GM18498 (cell line): Measurements from ENCODE around the gene CIZ1.

Experiments
- ATAC-seq: cut with Tn5 transposase; IDR thresholded peaks from one replicate; pipeline ENCODE4 v1.9.1; 2021; ENCODE audit warnings: mild to moderate bottlenecking, moderate library complexity; ENCODE audit not compliant: unreplicated experiment

Gene CIZ1

DNA sequence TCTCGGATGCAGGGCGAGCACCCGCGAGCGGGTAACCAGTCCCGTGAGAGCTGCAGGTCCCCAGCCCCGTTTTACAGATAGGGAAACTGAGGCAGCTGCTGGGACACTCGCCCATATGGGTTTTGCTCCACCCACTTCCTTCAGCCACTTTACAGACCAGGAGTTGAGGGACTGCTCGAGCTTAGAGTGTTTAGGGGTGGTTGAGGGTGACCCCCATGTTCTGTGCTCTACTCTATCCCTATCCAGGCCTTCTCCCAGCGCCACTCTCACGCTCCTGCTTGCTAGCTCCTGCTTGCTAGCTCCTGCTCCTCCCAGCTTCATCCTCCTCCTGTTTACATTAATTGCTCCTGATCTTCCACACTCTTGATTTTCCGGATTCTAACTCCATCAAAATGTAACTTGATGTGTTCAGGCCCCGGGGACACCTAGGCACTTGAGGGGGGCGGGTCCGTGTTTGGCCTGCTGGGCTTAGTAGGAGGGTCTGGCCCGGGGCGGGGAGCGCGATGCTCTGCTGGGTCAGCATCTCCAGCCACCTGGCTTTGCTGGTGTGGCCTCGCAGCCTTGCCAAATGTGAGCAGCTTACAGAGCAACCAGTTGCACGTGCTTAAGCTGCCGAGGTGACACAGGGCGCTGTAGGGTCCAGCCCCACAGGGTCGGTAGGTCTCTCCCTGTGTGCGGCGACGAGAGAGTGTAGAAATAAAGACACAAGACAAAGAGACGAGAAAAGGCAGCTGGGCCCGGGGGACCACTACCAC lies 62.4 kb downstream of the CIZ1 start:
- ATAC-seq: no peak

DNA sequence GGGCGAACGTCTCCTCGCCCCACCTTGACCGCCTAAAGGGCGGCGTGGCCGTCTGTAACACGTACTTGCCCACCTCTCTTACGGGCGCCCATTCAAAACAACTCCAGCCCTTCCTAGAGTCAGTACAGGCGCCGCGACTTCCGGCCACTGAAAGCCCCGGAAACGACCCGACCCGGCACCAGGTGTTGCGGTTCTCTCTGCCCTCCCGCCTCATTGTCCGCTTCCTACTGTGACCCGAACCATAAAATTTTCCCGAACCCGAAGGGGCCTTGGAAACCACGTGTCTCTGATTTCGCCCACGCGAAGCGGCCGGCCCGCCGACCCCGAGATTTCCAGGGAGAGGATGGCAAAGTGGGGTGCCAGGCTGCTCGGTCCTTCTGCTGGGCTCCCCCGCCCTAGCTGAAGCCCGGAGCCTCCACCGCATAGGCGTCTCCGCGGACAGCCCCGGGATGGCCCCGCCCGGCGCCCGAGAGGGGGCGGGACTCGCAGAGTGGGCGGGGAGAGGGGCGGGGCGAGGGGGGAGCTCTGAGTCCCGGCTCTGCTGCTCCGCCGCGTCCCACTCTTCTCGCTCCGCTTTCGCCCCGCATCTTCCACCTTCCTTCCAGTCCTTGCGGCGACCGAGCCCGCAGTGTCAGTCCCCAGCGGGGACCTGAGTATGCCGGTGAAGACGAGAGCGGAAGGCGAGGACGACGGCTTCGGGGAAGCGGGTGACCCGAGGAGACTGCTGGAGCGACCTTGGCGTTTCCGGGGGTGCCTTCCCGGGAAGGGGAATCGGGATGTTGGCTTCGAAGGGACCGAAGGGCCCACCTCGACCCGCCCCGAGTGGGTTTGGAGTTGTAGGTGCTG lies 63.2 kb downstream of the CIZ1 start:
- ATAC-seq: peak; percentile 73

DNA sequence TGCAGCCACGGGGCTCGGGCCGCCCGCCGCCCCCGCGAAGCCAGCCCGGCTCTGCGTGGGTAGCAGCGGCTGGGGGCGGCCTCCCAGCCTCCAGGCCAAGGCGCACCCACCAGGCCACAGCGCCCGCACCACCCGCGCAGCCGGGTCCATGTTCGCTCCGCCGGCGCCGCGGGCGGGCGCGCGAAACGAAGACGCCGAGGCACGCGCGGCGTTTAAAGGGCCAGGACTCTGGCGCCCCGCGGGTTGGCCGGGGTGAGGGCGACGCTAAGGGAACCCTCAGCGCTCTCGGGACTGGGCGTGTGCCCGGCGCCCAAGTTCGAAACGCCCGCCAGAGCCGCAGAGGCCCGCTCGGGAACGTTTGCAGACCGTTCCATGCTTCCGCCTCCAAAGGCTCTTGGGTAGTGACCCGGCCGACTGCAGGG lies 63.8 kb downstream of the CIZ1 start, which contains the start of gene PTGES2:
Gene PTGES2 (minus strand): TSS at position 162 of the 422 bp plus-strand sequence. CDS start 12 bp downstream, at position 150.
- peak; percentile 70 for ATAC-seq

DNA sequence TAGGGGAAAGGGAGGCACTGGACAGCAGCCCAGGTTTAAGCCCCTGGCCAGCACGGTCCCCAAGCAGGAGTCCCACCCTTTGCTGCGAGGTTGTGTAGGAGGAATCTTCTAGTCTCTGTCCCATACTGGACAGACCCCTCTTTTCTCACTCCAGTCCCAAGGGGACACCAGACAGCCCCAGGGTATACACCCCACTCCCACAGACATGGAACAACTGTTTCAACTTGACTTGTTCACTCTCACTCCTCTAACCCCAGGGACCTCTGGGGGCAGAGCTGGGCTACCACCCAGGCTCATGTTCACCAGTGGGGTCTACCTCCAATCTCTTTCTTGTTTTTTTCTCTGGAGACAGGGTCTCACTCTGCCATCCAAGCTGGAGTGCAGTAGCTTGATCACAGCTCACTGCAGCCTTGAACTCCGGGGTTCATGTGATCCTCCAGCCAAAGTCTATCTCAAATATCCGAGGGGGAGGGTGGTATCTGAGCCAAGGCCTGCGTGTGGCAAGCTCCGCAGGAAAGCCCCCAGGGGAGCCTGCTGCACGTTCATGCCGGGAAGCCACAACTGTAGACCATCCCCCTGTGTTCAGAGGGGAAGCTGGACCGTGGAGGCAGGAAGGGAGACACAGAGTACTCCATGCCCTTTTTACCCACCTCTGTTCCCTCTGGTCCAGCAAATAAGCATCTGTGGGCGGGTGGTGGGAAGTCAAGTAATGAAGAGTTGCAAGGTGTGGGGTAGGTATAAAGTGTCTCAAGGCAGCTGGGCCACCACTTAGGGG lies 65.6 kb downstream of the CIZ1 start:
- ATAC-seq: no peak

DNA sequence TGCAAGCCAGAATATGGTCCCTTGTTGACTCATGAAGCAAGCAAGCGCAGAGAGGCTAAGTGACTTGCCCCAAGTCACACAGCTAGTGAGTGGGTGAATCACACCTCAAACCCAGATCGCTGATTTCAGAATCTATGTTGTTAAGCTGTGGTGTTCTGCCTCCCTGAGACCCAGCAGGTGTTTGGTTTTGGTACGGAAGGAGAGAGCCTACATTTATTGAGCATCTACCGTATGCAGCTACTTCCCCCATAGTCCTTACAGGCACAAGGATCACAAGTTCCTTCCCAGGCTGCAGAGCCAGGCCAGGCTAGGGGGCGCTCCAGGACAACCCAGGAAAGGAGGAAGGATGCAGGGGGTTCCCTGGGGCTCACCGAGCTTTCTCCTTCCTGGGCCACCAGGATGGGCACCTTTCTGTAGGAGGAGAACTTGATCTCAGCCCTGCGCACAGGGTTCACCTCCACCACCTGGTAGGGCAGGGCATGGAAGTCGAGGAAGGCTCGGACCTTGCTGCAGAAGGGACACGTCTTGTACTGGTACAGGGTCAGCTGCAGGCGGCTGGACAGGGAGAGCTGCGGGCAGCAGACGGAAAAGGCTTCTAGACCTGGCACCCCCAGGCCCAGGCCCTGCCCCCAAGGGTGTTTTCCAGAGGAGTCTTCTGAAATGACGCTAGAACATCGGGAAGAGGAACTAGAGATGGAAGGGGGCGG lies 66.3 kb downstream of the CIZ1 start:
- no peak for ATAC-seq

DNA sequence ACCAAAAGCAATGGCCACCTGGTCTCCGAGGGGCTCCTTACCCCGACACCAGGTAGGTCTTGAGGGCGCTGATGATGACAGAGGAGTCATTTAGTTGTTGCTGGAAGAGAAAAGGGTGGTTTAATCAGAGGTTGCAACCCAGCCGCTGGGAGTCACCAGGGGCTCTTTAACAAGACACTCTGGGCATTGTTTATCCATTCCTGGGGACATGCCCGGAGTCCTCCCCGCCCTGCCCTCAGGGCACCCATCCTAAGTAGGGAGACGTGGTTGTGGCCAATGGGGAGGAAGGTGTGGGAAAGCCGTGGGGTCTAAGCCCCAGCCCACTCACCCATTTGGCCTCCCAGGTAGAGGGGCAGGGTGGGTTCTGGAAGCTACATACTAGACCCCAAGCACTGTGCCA lies 66.9 kb downstream of the CIZ1 start:
- ATAC-seq: no peak

DNA sequence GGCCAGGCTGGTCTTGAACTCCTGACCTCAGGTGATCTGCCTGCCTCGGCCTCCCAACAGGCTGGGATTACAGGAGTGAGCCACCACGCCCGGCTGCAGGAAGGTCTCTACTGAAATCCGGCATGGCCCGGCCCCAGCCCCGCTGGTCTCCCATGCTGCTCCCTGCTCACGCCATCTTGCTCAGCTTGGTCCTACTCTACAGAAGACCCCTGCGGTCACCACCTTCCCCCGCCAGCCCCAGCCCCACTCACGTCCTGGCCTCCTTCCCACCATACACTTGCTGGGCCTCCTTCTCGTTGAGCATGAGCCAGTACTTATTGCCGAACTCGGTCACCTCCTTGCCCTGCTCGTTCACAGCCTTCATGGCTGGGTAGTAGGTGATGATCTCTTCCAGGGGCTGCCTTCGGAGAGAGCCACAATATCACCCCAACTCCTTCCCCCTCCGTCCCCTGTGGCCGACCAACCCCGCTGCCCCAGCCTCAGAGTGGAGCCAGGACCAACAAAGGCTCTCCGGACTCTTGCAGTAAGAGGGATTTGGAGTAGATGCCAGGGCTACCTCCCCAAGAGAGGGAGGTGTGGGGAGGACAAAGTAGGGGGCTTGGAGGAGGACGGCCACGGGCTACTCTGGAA lies 67.8 kb downstream of the CIZ1 start:
- no peak for ATAC-seq

DNA sequence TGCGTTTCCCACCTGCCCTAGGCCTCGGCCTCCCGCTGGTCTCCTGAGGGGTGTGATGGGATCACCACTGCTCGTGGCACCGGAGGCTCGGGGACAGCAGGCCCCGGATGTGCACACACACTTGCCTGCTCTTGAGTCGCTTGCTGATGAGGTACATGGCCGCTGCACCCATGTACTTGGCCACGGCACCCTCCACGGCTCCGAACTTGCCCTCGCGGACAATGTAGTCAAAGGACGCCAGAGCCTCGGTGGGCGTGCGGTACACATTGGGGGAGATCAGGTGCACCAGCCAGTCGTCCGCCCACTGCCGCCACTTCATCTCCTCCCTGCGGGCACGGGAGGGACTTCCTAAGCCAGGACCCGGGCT lies 68.6 kb downstream of the CIZ1 start:
- ATAC-seq: no peak

DNA sequence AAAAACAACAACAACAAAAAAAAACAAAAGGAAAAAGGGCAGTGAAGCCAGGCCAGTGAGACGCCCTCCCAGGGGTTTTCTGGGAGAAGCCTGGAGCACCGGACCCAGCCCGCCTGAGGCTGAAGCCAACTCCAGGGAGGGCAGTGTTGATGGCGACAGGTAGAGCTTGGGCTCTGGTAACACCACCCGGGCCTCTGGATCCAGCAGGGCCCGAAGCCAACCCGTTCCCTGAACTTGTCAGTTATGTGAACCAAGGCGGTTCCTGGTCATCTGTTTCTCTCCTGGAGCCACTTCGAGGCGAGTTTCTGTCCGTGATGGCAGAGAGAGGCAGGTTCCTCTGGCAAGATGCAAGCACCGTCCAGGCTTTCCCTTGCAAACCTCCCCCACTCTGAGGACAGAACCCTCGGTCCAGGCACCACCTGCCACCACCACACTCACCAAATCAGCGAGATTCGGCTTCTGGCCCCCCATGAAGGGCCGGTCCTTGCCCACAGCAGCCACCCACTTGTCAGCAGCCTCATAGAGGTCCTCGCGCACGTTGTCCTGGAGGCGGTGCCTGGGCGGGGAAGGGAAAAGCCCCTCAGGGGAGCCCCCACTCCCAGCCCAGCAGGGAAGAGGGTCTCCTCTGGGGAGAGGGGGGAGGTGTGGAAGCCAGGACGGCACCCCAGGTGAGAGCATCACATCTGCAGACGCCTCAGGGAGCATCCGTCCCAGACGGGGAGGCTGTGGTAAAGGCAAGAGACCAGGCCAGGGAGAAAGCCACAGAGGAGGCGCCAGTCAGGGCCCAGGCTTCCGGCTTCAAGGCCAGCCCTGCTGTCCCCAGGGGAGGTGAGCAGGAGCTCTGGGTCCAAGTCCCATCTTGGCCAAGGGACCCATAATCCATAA lies 69.2 kb downstream of the CIZ1 start:
- no peak for ATAC-seq

DNA sequence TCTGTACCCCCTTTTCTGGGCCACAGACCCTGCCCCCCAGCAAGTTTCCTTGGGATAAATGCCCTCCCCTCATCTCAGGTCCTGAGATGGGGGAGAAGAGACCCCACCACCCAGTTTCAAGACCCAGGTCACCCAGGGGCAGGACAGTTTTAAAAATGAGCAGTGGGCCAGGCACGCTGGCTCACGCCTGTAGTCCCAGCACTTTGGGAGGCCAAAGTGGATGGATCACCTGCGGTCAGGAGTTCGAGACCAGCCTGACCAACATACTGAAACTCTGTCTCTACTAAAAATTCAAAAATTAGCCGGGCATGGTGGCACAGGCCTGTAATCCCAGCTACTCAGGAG lies 69.9 kb downstream of the CIZ1 start:
- no peak for ATAC-seq

DNA sequence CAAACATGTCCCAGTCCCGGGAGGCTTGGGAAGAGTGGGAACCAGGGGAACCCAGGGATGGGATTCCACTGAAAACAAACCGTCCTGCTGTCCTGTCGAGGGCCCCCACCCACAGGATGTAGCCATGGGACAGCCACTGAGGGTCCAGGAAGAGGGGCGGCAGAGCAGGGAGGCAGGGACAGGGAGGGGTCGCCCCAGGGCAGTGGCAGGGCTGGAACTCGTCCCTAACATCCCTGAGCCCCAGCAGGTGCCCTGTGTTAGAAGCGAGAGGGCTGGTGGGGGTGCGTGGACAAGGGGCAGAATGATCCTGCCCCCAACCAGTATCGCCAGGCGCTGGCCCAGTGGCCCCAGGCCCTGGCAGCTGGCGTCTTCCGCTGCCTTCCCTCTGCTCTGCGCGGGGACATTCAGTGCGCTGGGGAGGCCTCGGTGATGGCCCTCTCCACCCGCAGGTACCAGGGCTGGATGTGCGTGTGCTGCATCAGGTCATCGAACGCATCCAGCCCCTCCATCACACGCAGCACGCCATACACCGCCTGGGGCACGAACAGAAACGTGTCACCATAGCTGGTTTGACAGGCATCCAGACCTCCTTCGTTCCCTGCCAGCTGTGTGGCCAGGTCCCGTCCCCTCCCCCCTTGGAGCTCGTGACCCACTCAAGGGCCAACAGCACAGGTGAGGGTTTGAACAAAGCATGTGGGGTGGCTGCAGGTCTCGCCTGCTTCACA lies 70.5 kb downstream of the CIZ1 start:
- no peak for ATAC-seq

DNA sequence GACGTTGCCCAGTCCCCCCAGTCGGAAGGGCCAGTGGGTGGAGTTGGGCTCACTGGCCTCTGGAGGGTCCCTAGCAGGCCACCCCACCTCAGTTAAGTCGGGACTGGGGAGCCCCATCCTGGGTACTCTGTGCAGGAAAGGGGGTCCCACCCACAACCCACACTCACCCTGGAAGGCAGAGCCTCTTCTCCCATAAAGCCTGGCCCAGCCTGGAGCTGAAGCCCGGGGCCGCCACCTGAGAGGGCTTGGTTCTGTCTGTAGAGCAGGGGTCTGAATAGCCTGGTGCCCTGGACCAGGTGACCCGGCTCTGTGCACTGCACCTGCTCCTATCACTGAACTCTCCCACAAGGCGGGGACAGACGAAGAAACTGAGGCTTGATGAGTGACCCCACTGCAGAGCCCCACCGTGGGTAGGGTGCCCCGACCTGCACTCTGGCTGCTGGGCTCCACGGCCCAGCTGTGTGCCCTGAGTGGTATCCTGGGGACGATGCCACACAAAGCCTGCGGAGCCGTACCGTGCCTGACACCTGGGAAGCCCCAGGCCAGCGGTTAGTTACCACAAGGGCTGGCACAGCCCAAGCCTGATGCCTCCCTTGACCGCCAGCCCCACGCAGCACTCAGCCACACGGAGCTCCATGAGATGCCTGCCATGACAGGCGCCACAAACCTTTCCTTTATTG lies 71.2 kb downstream of the CIZ1 start:
- ATAC-seq: no peak

DNA sequence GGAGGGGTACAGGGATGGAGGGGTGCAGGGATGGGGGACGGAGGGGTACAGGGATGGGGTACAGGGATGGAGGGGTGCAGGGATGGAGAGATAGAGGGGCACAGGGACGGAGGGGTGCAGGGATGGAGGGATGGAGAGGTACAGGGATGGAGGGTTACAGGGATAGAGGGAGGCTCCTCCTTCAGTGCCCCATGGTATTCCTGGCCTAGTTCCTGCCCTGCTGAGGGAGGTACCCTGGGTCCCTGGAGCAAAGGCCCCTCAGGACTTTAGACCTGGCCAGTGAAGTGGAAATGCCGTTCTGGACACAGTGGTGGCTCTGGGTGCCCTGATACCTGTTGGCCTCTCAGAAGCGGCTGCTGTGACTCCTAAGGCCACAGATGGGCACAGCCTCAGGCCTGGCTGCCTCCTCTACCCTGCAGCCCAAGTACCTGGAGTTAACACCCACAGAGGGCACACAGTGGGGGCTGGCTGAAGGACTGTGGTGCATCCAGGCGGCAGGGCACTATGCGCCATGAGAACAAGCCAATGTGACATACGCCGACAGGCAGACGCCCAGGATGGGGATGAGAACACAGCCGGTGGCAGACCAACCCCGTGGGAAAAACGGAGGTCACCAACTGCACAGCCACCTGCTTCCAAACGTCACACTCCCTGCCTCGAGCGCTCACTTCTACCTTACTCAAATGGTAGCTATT lies 72.3 kb downstream of the CIZ1 start:
- no peak for ATAC-seq

DNA sequence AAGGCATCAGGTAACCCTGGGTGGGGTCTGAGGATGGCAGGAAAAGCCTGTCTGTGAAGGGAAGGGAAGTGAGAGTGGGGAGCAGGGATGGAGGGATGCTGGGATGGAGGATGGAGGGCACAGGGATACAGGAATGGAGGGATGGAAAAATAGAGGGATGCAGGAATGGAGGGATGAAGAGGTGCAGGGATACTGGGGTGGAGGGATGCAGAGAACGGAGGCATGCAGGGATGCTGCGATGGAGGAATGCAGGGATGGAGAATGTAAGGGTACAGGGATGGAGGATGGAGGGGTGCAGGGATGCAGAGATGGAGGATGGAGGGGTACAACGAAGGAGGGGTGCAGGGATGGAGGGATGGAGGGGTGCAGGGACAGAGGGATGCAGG lies 72.9 kb downstream of the CIZ1 start:
- ATAC-seq: no peak

DNA sequence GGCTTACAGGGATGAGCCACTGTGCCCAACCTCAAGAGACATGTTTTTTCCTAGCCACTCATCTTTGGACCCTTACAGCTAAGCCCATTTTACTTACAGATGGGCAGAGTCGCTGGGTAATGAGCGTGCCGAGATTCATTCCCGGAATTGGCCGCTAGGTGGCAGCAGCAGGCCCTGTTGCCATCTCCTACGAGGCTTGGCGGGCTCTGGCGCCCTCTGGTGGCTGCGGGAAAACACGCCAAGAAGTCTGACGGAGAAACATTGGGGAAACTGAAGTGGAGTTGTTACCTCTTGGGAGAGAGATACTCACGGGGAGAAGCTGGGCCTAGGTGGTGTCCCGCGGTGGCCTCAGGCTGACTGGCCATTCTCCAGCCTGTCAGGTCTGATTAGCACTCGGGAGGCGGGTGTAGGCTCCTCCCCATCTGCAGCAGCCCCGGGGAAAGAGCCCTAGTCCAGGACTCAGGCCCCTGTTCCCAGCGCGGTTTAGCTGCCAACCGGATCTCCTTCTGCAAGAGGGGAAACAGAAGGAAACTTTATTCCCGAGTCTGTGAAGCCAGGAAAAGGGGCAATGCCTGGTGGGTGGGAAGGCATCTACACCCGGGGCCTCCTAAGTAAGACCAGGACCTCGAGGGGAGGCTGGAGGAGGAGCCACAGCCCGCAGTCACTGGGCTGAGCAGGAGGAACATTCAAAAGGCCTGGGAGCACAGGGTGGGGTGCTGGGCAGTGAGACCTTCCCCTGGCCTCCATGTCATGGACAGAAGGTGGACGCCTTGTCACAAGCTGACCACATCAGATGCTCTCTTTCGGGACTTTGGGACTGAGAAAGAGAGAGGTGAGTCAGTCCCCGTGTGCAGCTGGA lies 73.5 kb downstream of the CIZ1 start:
- ATAC-seq: no peak
